Cortex of kidney (tissue), 1 donor: ENCODE results near the gene SIK2.
"Not testable (repeated sequence)": the region's sequence is repeated elsewhere in the genome, so short reads cannot be mapped to it uniquely, and the experiment has no call there.

Experiments
- DNase-seq: peaks from one replicate; lab custom pipeline; 2025; lab: John Stamatoyannopoulos, UW

The SIK2 gene

GRCh38 chr11:111624608-111625007 lies 22.4 kb downstream of the SIK2 start:
- DNase-seq: no peak

GRCh38 chr11:111627591-111627990 lies 25.3 kb downstream of the SIK2 start:
- no peak for DNase-seq

- no peak for DNase-seq
These were observed 27.2 kb downstream of the SIK2 start for GRCh38 chr11:111629499-111629898.

- DNase-seq: no peak
These were observed 28.9 kb downstream of the SIK2 start for GRCh38 chr11:111631024-111631665.

- DNase-seq: no peak
These were observed 29.4 kb downstream of the SIK2 start for GRCh38 chr11:111631666-111632039.

GRCh38 chr11:111632516-111633220 lies 30.4 kb downstream of the SIK2 start:
- no peak for DNase-seq

- no peak for DNase-seq
These were observed 31.0 kb downstream of the SIK2 start for GRCh38 chr11:111633248-111633647.

GRCh38 chr11:111633756-111634362 lies 31.6 kb downstream of the SIK2 start:
- DNase-seq: no peak

GRCh38 chr11:111634981-111635705 lies 32.9 kb downstream of the SIK2 start:
- DNase-seq: no peak

GRCh38 chr11:111635706-111636045 lies 33.4 kb downstream of the SIK2 start:
- no peak for DNase-seq

GRCh38 chr11:111637885-111638284 lies 35.6 kb downstream of the SIK2 start:
- DNase-seq: no peak

- no peak for DNase-seq
These were observed 37.1 kb downstream of the SIK2 start for GRCh38 chr11:111639226-111639925.

GRCh38 chr11:111641339-111642015 lies 39.2 kb downstream of the SIK2 start:
- no peak for DNase-seq

GRCh38 chr11:111642542-111642941 lies 40.3 kb downstream of the SIK2 start:
- no peak for DNase-seq

GRCh38 chr11:111644922-111645321 lies 42.7 kb downstream of the SIK2 start:
- no peak for DNase-seq

- no peak for DNase-seq
These were observed 43.5 kb downstream of the SIK2 start for GRCh38 chr11:111645657-111646316.

- not testable (repeated sequence) for DNase-seq
These were observed 49.1 kb downstream of the SIK2 start for GRCh38 chr11:111651336-111651735.

GRCh38 chr11:111652184-111652583 lies 49.9 kb downstream of the SIK2 start:
- no peak for DNase-seq

GRCh38 chr11:111654601-111655000 lies 52.4 kb downstream of the SIK2 start:
- DNase-seq: no peak

GRCh38 chr11:111655924-111656323 lies 53.7 kb downstream of the SIK2 start:
- no peak for DNase-seq

GRCh38 chr11:111657905-111658304 lies 55.7 kb downstream of the SIK2 start:
- DNase-seq: not testable (repeated sequence)
